ENCODE results near the gene IGF2BP3. TPM values are rescaled to one million over a fixed set of nuclear protein-coding genes. Genes with fewer than 3 reads are reported as not detected.

IGF2BP3 gene
- polyA plus RNA-seq, 1 donor = 61.6 TPM

DNA sequence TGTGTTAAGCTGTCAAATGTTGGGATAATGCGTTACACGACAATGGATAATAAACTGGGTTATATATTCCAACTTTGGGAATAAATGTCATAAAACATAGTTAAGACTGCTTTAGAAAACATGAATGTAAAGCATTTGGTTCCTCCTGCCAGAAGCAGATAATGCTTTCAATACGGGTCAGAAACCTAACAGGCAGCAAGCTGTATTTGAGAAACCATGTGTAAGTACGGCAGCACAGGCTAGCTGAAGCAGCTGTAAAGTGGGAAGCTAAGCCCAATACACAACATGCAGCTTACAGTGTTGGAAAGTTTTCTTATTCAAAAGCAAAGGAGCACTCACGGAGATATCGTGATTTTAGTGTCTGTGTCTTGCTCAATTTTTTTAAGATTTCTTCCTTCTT, 124.7 kb downstream of the IGF2BP3 start:
- Histone ChIP-seq H3K27ac (ENCODE audit: low read length) (no peak overlapping the region), H3K4me3 (ENCODE audit: low read length) (no peak overlapping the region), H3K9me3 (ENCODE audit: control insufficient read depth, low read depth, low read length) (no peaks in the 10 kb centered on the region), H3K4me1 (ENCODE audit: control insufficient read depth, insufficient read depth, low read length) (no peaks in the 10 kb centered on the region), H3K27me3 (ENCODE audit: control insufficient read depth, insufficient read depth, low read length) (no peaks in the 10 kb centered on the region), H3K36me3 (ENCODE audit: control insufficient read depth, insufficient read depth, low read length) (peaks cover 50% of the 10 kb centered on the region)
- DNase-seq = no peak
- 100% methylated on average over 1 of the region's 6 CpGs for WGBS (ENCODE audit: insufficient coverage, low lambda C conversion rate)

DNA sequence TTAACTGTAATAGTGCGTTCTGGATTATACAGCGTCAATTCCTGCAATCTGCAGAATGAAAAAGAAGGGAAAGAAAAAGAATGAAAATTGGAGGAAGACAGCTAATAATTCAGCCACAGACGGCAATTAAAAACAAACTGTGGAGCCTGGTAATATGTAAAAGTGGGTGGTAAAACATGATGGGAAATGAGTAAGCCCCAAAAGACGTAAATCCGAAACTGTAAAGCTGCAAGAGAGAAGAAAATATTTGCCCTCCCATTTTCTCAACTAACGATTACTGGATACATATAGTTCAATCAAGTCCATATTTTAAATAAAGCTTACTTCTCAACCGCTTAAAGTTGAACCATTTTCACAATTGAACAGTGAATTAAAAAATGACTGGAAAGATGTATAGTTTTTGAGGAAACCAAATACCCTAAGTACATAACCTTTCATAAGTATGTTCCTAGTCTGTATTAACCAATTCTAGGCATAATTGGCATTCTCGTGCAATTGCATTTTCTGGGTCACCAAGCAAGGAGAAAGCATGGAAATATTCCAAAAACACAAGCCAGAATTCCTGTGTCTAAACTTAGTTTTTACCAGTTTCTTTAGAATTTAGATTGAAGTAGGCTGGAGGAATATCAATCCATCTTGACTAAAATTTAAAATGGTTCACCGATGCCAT, 126.3 kb downstream of the IGF2BP3 start:
- no peak for DNase-seq
- no peak overlapping the region for H3K27ac ChIP-seq (ENCODE audit: low read length)
- H3K36me3 ChIP-seq (ENCODE audit: control insufficient read depth, insufficient read depth, low read length) = peaks cover 53% of the 10 kb centered on the region
- no peaks in the 10 kb centered on the region for H3K4me1 ChIP-seq (ENCODE audit: control insufficient read depth, insufficient read depth, low read length)
- no peak overlapping the region for H3K4me3 ChIP-seq (ENCODE audit: low read length)
- no peaks in the 10 kb centered on the region for H3K27me3 ChIP-seq (ENCODE audit: control insufficient read depth, insufficient read depth, low read length)
- 90% methylated on average over 2 of the region's 9 CpGs for WGBS (ENCODE audit: insufficient coverage, low lambda C conversion rate)
- H3K9me3 ChIP-seq (ENCODE audit: control insufficient read depth, low read depth, low read length) = no peaks in the 10 kb centered on the region

- Histone ChIP-seq H3K9me3 (ENCODE audit: control insufficient read depth, low read depth, low read length) (no peaks in the 10 kb centered on the region), H3K27me3 (ENCODE audit: control insufficient read depth, insufficient read depth, low read length) (no peaks in the 10 kb centered on the region), H3K4me3 (ENCODE audit: low read length) (no peak overlapping the region), H3K27ac (ENCODE audit: low read length) (no peak overlapping the region), H3K4me1 (ENCODE audit: control insufficient read depth, insufficient read depth, low read length) (no peaks in the 10 kb centered on the region), H3K36me3 (ENCODE audit: control insufficient read depth, insufficient read depth, low read length) (peaks cover 60% of the 10 kb centered on the region)
- no peak for DNase-seq
Measured at GRCh38 chr7:23343102-23343501, 127.2 kb downstream of the IGF2BP3 start.

DNA sequence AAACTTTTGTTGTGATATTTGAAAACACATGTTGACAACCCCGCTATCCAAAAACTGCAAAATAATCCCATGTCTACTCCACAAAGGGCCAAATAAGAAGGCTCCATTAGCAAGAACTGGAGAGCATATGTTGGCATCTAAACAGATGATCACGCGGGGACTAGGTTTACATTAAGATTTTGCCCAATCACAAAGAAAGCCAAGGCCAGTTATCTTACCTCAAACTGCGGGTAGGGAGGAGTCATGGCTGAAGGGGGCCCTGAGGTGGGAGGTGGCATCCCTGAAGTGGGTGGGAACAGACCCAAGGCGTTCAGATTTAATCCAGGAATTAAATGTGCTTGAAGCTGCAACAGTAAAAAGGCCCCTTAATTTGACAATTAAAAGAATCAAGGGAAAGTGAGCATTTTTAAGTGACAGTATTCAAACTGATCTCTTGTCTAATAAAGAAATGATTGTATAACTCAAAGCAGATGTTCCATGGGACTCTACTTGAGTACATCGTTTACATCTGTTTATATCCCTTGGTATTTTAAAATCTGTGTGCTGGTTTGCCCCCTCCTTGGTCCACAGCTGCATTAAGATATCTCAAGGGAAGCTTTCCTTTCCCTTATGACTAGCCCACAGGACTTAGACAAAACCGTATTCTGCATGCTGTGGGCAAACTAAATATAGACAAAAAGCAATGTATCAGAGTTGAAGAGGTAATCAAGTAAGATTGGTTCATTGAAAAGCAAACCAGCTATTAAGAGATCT, 128.3 kb downstream of the IGF2BP3 start:
- H3K36me3 ChIP-seq (ENCODE audit: control insufficient read depth, insufficient read depth, low read length) = peaks cover 65% of the 10 kb centered on the region
- WGBS (ENCODE audit: insufficient coverage, low lambda C conversion rate) = 80% methylated on average over 1 of the region's 7 CpGs
- no peaks in the 10 kb centered on the region for H3K9me3 ChIP-seq (ENCODE audit: control insufficient read depth, low read depth, low read length)
- no peak overlapping the region for H3K4me3 ChIP-seq (ENCODE audit: low read length)
- no peak overlapping the region for H3K27ac ChIP-seq (ENCODE audit: low read length)
- H3K27me3 ChIP-seq (ENCODE audit: control insufficient read depth, insufficient read depth, low read length) = no peaks in the 10 kb centered on the region
- DNase-seq = no peak
- H3K4me1 ChIP-seq (ENCODE audit: control insufficient read depth, insufficient read depth, low read length) = no peaks in the 10 kb centered on the region

DNA sequence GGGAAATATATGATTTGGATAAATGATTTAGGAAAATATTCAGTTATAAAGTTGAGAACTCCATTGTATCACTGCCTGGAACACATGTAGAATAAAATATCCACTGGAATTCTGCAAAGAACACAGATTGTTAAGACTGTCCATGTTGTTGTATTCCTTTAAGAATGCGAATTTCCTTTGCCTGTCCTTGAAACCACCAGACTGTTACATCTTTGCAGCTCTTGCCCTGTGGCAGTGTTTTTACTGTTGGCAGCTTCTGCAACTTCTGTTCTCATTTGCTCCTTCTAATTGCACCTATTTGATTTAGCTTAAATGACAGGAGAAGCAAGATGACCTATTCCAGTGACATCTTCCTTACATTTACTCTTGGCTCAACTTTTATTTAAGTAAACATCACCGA, 131.4 kb downstream of the IGF2BP3 start:
- Histone ChIP-seq H3K27ac (ENCODE audit: low read length) (no peak overlapping the region), H3K4me3 (ENCODE audit: low read length) (no peak overlapping the region), H3K36me3 (ENCODE audit: control insufficient read depth, insufficient read depth, low read length) (peaks cover 57% of the 10 kb centered on the region), H3K9me3 (ENCODE audit: control insufficient read depth, low read depth, low read length) (no peaks in the 10 kb centered on the region), H3K4me1 (ENCODE audit: control insufficient read depth, insufficient read depth, low read length) (peaks cover 6% of the 10 kb centered on the region), H3K27me3 (ENCODE audit: control insufficient read depth, insufficient read depth, low read length) (no peaks in the 10 kb centered on the region)
- DNase-seq = no peak
- WGBS (ENCODE audit: insufficient coverage, low lambda C conversion rate) = 40% methylated on average over 1 of the region's 2 CpGs

GRCh38 chr7:23338439-23338838, 131.9 kb downstream of the IGF2BP3 start:
- H3K9me3 ChIP-seq (ENCODE audit: control insufficient read depth, low read depth, low read length) = no peaks in the 10 kb centered on the region
- peaks cover 57% of the 10 kb centered on the region for H3K36me3 ChIP-seq (ENCODE audit: control insufficient read depth, insufficient read depth, low read length)
- H3K27me3 ChIP-seq (ENCODE audit: control insufficient read depth, insufficient read depth, low read length) = no peaks in the 10 kb centered on the region
- H3K4me1 ChIP-seq (ENCODE audit: control insufficient read depth, insufficient read depth, low read length) = peaks cover 6% of the 10 kb centered on the region
- no CpG with 5 or more reads among the region's 2 CpGs for WGBS (ENCODE audit: insufficient coverage, low lambda C conversion rate)
- DNase-seq = no peak
- H3K27ac ChIP-seq (ENCODE audit: low read length) = no peak overlapping the region
- H3K4me3 ChIP-seq (ENCODE audit: low read length) = no peak overlapping the region

GRCh38 chr7:23337374-23337773, 132.9 kb downstream of the IGF2BP3 start:
- Histone ChIP-seq H3K4me3 (ENCODE audit: low read length) (no peak overlapping the region), H3K4me1 (ENCODE audit: control insufficient read depth, insufficient read depth, low read length) (peaks cover 6% of the 10 kb centered on the region)
- DNase-seq = no peak

DNA sequence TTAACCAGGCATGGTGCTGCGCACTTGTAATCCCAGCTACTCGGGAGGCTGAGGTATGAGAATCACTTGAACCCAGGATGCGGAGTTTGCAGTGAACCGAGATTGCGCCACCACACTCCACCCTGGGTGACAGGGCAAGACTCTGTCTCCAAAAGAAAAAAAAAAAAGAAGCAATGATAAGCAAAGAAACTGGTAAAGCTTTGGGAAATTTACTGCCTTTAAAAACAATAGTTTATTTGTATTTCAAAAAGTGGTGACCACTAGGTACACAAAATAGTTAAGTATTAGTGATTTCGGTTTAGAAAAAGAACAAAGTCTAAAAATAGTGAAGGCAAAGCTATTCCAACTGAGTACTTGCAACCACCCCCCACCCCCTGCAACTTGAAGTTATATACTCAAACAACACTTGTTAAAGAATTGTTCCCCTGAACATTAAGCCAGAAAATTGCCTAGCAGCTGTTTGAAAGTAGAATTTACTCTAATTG, 133.4 kb downstream of the IGF2BP3 start:
- H3K9me3 ChIP-seq (ENCODE audit: control insufficient read depth, low read depth, low read length) = no peaks in the 10 kb centered on the region
- DNase-seq = no peak
- H3K4me3 ChIP-seq (ENCODE audit: low read length) = no peak overlapping the region
- no peak overlapping the region for H3K27ac ChIP-seq (ENCODE audit: low read length)
- H3K36me3 ChIP-seq (ENCODE audit: control insufficient read depth, insufficient read depth, low read length) = peaks cover 53% of the 10 kb centered on the region
- 70% methylated on average over 2 of the region's 6 CpGs for WGBS (ENCODE audit: insufficient coverage, low lambda C conversion rate)
- peaks cover 6% of the 10 kb centered on the region for H3K4me1 ChIP-seq (ENCODE audit: control insufficient read depth, insufficient read depth, low read length)
- H3K27me3 ChIP-seq (ENCODE audit: control insufficient read depth, insufficient read depth, low read length) = no peaks in the 10 kb centered on the region

More at GRCh38 chr7:23337374-23337773, 132.9 kb downstream of the IGF2BP3 start:
- H3K27ac ChIP-seq (ENCODE audit: low read length) = no peak overlapping the region
- no peaks in the 10 kb centered on the region for H3K27me3 ChIP-seq (ENCODE audit: control insufficient read depth, insufficient read depth, low read length)
- peaks cover 55% of the 10 kb centered on the region for H3K36me3 ChIP-seq (ENCODE audit: control insufficient read depth, insufficient read depth, low read length)
- H3K9me3 ChIP-seq (ENCODE audit: control insufficient read depth, low read depth, low read length) = no peaks in the 10 kb centered on the region

DNA sequence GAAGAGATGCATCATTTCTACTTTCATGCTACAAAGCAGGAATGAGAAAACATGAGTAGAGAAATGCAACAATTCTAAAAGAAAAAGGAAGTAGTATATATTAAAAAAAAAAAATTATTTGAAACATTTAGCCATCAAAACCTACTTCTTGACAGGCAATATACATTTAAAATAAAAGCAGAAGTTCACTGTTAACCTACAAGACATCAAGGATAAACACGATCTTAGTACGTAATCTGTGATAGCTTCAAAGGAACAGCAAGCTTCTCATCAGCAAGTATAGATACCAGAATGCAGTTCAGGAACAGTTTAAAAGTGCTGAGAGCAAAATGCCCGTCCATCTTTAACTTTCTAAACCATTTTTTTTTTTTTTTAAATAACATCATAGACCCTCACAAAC, 134.2 kb downstream of the IGF2BP3 start:
- Histone ChIP-seq H3K27me3 (ENCODE audit: control insufficient read depth, insufficient read depth, low read length) (no peaks in the 10 kb centered on the region), H3K27ac (ENCODE audit: low read length) (no peak overlapping the region), H3K9me3 (ENCODE audit: control insufficient read depth, low read depth, low read length) (no peaks in the 10 kb centered on the region), H3K4me1 (ENCODE audit: control insufficient read depth, insufficient read depth, low read length) (peaks cover 6% of the 10 kb centered on the region), H3K36me3 (ENCODE audit: control insufficient read depth, insufficient read depth, low read length) (peaks cover 50% of the 10 kb centered on the region), H3K4me3 (ENCODE audit: low read length) (no peak overlapping the region)
- WGBS (ENCODE audit: insufficient coverage, low lambda C conversion rate) = 100% methylated on average over 3 of the region's 3 CpGs
- no peak for DNase-seq

GRCh38 chr7:23335621-23336020, 134.7 kb downstream of the IGF2BP3 start:
- peaks cover 50% of the 10 kb centered on the region for H3K36me3 ChIP-seq (ENCODE audit: control insufficient read depth, insufficient read depth, low read length)
- H3K9me3 ChIP-seq (ENCODE audit: control insufficient read depth, low read depth, low read length) = no peaks in the 10 kb centered on the region
- DNase-seq = no peak
- H3K4me1 ChIP-seq (ENCODE audit: control insufficient read depth, insufficient read depth, low read length) = peaks cover 6% of the 10 kb centered on the region
- no peak overlapping the region for H3K27ac ChIP-seq (ENCODE audit: low read length)
- 96% methylated on average over 4 of the region's 6 CpGs for WGBS (ENCODE audit: insufficient coverage, low lambda C conversion rate)
- H3K27me3 ChIP-seq (ENCODE audit: control insufficient read depth, insufficient read depth, low read length) = no peaks in the 10 kb centered on the region
- no peak overlapping the region for H3K4me3 ChIP-seq (ENCODE audit: low read length)

DNA sequence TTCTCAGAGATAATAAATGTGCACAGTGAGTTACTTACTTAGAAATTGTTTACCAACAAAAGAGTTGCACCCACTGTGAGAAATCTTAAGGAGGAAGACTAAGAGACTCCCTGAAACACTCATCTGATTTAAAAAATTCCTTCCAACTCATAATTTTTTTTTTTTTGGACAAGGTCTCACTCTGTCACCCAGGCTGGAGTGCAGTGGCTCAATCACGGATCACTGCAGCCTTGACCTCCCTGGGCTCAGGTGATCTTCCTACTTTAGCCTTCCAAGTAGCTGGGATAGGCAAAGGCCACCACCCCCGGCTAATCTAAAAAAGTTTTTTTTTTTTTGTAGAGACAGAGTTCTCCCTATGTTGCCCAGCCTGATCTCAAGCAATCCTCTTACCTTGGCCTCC, 135.2 kb downstream of the IGF2BP3 start:
- Histone ChIP-seq H3K36me3 (ENCODE audit: control insufficient read depth, insufficient read depth, low read length) (peaks cover 46% of the 10 kb centered on the region), H3K4me3 (ENCODE audit: low read length) (no peak overlapping the region), H3K27ac (ENCODE audit: low read length) (no peak overlapping the region), H3K4me1 (ENCODE audit: control insufficient read depth, insufficient read depth, low read length) (peaks cover 6% of the 10 kb centered on the region), H3K9me3 (ENCODE audit: control insufficient read depth, low read depth, low read length) (no peaks in the 10 kb centered on the region), H3K27me3 (ENCODE audit: control insufficient read depth, insufficient read depth, low read length) (no peaks in the 10 kb centered on the region)
- no peak for DNase-seq
- no CpG with 5 or more reads among the region's 2 CpGs for WGBS (ENCODE audit: insufficient coverage, low lambda C conversion rate)
